RCC 7860 (cell line): ENCODE results near the gene STOM.
A peak's percentile ranks its signal among the peaks of the same experiment; 100 is the strongest.

ENCODE experiments used
- DNase-seq: peaks from one replicate; pipeline ENCODE4 v3.0.0-alpha.2; 2015; ENCODE audit warnings: low spot score
- FAIRE-seq: peaks from 2 replicates; lab custom pipeline; 2012; peaks lifted over from hg19 to GRCh38; lab: Jason Lieb, UNC

Gene STOM

DNA sequence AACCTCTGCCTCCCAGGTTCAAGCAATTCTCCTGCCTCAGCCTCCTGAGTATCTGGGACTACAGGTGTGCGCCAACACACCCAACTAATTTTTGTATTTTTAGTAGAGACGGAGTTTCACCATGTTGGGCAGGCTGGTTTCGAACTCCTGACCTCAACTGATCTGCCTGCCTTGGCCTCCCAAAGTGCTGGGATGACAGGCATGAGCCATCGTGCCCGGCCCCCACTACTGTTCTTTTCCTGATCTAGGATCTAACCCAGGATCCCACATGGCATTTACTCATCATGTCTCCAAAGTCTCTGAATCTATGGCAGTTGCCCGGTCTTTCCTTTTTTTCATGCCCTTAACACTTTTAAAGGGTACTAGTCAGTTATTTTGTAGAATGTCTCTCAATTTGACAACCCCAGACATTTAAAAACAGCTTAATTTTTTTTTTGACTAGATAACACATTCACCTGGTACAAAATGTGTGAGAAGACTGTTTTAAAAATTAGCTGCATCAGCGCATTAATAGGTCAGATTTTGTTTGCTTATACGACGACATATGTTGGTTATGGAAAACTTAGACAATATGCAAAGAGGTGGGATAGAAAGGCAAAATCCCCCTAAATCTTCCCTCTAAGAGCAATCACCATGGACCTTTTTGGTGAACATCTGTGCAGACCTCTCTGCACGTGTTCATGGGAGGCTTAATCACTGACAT, 46.5 kb downstream of the STOM start:
- FAIRE-seq = no peak
- no peak for DNase-seq

DNA sequence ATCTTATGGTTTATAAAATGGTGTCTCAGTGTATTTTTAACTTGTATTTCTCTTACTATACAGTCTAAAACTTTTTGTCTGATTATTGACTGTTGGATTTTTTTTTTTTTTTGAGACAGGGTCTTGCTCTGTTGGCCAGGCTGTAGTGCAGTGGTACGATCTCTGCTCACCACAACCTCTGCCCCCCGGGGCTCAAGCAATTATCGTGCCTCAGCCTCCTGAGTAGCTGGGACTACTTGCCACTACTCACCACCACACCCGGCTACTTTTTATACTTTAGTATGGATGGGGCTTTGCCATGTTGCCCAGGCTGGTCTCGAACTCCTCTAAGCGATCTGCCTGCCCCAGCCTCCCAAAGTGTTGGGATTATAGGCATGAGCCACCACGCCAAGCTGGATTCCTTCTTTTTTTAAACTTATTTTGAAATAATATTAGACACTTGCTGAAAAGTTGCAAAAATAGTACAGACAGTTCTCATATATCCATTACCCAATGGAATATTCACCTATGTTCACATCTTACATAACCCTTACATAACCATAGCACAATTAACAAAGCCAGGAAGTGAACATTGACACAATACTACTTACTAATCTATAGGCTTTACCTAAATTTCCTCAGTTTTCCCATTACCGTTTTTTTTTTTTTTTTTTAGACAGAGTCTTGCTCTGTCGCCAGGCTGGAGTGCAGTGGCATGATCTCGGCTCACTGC, 47.2 kb downstream of the STOM start:
- FAIRE-seq (no peak), DNase-seq (no peak)

DNA sequence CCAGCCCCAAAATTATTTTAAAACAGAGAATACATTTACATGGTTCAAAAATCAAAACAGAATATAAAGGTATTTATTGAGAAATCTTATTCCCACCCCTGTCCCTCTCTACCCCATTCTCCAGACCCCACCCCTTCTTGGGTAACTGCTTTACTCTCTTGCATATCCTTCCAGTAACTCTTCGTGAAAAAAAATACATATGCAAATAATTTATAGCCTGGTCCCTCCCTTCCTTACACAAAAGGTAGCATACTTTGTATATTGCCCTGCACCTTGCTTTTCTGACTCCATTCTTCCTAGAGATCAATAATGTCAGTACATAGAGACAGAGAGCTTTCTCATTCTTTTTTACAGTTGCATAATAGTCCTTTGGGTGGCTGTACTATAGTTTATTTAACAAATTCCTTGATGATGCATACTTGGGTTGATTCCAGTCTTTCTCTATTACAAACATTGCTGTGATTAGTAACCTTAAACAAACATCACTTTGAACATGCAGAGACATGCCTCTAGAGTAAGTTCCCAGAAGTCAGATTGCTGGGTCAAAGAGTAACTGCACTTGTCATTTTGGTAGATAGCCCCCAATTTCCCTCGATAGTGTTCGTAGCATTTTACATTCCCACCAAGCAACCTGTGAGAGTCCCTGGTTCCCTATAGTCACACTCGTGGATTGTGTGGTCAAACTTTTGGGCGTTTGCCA, 47.9 kb downstream of the STOM start:
- DNase-seq (peak; percentile 97), FAIRE-seq (peak; percentile 94)

- FAIRE-seq = peak; percentile 93
Observed at GRCh38 chr9:121321016-121321503, 49.0 kb downstream of the STOM start.

GRCh38 chr9:121319383-121319780, 50.7 kb downstream of the STOM start:
- FAIRE-seq (no peak), DNase-seq (no peak)

More at GRCh38 chr9:121321016-121321503, 49.0 kb downstream of the STOM start:
- peak; percentile 94 for DNase-seq

GRCh38 chr9:121318631-121319382, 51.2 kb downstream of the STOM start:
- no peak for FAIRE-seq
- no peak for DNase-seq

DNA sequence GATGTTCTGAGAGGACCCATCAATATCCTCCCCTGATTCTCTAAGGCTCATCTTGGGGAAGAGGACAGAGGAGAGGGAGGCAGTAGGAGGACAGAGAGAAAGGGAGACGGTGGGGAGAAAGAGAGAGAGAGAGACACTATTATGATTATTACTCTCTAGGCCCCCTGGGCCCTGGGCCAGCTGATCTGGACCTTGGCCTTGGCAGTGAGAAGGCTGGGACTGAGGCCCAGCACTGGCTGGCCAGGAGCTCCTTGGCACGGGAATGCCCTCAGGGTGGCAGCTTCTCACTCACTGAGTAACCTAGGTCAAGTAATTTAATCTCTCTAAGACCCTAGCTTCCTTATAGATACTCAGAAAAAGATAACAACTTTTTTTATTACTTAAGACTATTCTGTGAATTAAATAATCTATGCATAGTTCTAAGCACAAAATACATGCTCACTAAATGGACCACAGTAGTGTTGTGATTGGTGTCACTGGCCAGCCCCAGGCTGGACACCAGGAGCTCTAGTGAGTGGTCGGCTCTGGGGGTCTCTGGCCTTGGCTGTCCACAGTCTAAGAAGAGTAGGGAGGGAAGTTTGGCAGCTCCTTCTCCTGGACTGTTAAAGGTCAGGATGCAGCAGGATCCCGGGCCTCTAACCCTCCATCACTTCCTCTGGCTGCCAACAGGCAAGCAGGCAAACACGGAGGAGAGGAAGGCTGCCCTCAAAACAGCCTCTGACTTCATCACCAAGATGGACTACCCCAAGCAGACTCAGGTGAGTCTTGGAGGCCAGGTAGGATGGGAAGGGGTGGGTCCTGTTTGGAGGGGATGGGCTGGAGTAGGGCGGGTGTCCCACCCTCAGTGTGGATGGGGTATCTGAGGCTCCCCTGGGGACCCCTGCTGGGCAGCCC, 52.1 kb downstream of the STOM start:
- DNase-seq (no peak), FAIRE-seq (no peak)

- FAIRE-seq (no peak), DNase-seq (no peak)
Observed at GRCh38 chr9:121316852-121317373, 53.1 kb downstream of the STOM start.

DNA sequence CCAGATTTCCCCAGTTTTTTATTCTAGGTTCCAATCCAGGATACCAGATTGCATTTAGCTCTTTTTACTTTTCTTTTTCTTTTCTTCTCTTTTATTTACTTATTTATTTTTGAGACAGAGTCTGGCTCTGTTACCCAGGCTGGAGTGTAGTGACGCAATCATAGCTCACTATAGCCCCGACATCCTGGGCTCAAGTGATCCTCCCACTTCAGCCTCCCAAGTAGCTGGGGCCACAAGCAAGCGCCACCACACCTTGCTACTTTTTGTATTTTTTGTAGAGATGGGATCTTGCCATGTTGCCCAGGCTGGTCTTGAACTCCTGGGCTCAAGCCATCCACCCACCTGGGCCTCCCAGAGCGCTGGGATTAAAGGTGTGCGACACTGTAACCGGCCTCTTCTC, 53.7 kb downstream of the STOM start:
- FAIRE-seq = no peak
- DNase-seq = no peak

DNA sequence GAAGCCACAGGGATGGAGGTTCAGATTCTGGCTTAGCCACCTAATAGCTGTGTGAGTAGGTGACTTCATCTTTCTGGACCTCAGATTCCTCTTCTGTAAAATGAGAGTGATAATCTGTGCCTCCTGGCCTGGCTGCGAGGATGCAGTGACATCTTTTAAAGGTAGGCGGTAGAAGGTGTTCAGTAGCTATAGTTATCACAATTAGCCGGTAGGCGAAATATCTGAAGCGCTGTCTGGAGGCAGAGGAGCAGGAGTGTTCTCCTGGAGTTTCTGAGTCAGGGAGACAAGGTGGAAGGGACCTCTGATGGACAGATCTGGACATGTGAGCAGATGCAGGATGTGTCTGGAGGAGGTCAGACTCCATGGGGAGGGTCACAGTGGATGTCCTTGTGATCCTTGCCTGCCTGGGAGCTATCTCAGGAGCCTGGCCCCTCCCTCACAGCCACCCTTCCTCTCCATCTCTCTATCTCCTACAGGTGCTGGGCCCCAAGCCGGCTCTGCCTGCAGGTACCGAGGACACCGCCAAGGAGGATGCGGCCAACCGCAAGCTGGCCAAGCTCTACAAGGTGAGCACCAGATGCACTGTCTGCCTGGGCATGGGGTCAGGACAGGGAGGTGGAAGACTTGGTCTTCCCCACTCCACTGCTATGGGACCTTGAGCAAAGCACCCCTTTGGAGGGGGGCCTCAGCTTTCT, 56.4 kb downstream of the STOM start:
- FAIRE-seq (no peak), DNase-seq (no peak)

GRCh38 chr9:121312169-121312568, 57.9 kb downstream of the STOM start:
- FAIRE-seq (no peak), DNase-seq (no peak)

GRCh38 chr9:121310571-121310970, 59.5 kb downstream of the STOM start:
- DNase-seq (no peak), FAIRE-seq (no peak)

DNA sequence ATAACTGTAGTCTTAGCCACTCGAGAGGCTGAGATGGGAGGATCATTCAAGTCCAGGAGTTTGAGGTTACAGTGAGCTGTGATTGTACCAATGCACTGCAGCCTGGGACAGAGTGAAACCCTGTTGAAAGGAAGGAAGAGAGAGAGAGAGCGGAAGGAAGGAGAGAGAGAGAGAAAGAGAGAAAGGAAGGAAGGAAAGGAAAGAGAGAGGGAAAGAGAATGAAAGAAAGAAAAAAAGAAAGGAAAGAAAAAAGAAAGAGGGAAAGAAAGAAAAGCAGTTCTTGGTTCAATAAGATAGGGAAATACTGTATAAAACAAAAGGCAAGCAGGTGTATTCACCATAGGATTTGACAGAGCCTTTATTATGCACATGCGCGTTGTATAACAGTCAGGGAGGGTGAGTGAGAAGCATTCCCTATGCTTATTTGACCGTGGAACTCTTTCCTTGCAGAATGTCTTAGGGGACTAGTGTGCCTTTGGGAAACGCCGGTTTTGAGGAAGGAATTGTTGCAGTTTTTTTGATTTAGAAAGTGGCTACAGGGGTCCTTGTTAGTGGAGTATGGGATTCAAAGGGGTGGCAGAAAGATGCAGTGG, 60.1 kb downstream of the STOM start:
- FAIRE-seq (no peak), DNase-seq (no peak)

GRCh38 chr9:121309171-121309570, 60.9 kb downstream of the STOM start:
- DNase-seq = no peak
- FAIRE-seq = no peak

GRCh38 chr9:121308765-121309164, 61.3 kb downstream of the STOM start:
- FAIRE-seq = no peak

GRCh38 chr9:121307976-121308375, 62.1 kb downstream of the STOM start:
- DNase-seq = no peak
- FAIRE-seq = no peak

More at GRCh38 chr9:121308765-121309164, 61.3 kb downstream of the STOM start:
- DNase-seq = no peak

GRCh38 chr9:121305269-121305994, 64.6 kb downstream of the STOM start:
- FAIRE-seq (no peak), DNase-seq (no peak)

DNA sequence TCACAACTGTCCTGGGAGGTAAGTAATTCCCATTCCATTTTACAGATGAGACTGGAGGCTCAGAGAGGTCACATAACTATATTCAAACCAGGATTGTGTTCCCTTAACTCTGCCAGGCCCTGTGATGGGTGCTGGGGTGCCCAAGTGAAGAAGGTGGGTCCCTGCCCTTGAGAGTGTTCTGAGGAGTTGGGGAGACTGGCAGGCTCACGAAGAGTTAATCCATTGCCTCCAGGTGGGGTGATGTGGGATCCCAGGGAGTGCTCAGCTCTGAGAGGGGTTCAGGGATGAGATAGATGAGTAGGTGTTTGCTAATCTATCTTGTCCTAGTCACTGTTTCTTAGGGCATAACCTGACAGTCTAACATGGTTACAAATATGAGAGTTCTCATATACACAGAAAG, 65.3 kb downstream of the STOM start:
- FAIRE-seq (no peak), DNase-seq (no peak)
